HTERT RPE-1 (cell line): ENCODE measurements around the gene THBS1.

ENCODE experiments used
- in situ Hi-C: fragments of 300-500 bp; cut with MboI; formaldehyde crosslinking; loops from 4 replicates; pipeline ENCODE4 v1.14.3; 2020; ENCODE audit warnings: low sequenced_read_pairs

THBS1 gene

DNA sequence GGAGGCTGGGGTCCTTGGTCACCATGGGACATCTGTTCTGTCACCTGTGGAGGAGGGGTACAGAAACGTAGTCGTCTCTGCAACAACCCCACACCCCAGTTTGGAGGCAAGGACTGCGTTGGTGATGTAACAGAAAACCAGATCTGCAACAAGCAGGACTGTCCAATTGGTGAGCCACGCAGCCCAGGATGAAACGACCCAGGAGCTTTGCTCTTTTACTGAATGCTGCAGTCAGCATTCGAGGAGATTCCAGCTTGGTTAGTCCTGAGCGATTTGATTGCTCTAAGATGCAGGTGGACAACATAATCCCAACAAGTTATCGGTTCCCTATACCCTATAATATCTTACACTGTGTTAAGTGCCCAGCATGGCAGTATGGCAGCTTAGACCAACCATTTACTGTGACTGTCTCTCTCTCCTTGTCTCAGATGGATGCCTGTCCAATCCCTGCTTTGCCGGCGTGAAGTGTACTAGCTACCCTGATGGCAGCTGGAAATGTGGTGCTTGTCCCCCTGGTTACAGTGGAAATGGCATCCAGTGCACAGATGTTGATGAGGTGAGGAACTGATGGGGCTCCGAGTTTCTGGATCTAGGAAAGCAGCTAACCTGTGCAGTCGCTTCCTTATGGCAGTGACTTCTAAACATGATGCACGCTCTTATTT lies 7.8 kb downstream of the THBS1 start:
- in situ Hi-C loops = no loop called here

DNA sequence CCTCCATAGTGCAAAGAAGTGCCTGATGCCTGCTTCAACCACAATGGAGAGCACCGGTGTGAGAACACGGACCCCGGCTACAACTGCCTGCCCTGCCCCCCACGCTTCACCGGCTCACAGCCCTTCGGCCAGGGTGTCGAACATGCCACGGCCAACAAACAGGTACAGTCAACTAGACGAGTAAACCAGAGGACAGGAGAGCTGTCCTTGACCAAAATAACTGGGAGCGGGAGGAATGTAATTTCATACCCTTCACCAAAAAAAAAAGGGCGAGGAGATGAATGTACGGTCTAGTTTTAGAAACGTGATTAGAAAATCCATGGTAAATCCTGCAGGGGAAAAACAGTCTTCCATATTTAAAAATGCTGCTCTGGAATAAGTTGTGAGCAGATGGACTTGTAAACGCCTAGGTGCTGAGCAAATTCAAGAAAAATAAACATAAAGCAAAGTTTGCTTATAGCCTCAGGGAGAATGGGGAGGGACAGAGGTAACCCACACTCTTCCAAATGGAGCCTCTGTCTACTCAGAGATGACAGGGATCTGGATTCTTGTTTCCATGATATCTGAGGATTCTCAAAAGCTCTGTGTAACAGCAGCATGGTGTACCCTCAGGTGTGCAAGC lies 8.4 kb downstream of the THBS1 start:
- in situ Hi-C loops = no loop called here

DNA sequence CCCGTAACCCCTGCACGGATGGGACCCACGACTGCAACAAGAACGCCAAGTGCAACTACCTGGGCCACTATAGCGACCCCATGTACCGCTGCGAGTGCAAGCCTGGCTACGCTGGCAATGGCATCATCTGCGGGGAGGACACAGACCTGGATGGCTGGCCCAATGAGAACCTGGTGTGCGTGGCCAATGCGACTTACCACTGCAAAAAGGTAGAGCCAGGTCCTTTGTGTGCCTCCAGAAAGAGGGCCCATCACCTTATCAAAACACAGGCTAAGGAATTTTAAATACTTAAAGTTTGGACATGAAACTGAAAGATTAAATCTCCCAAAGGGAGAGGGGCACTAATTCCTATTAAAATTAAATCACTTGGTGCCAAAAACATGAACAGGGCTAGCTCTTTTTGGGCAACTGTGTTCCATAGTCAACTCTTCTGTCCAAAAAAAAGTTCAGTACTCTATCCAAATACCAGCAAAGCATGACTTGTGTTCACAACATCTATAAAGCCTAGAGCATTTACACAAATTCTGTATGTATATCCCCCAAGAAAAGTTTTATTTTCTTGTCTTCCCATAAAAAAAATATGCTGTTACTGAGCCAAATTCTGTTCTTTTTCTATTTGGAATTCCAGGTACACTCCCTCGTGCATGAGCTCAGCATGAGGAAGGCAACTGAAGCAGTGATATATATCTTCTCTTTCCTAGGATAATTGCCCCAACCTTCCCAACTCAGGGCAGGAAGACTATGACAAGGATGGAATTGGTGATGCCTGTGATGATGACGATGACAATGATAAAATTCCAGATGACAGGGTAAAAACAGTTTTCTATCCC lies 9.2 kb downstream of the THBS1 start:
- in situ Hi-C loops = no loop called here

DNA sequence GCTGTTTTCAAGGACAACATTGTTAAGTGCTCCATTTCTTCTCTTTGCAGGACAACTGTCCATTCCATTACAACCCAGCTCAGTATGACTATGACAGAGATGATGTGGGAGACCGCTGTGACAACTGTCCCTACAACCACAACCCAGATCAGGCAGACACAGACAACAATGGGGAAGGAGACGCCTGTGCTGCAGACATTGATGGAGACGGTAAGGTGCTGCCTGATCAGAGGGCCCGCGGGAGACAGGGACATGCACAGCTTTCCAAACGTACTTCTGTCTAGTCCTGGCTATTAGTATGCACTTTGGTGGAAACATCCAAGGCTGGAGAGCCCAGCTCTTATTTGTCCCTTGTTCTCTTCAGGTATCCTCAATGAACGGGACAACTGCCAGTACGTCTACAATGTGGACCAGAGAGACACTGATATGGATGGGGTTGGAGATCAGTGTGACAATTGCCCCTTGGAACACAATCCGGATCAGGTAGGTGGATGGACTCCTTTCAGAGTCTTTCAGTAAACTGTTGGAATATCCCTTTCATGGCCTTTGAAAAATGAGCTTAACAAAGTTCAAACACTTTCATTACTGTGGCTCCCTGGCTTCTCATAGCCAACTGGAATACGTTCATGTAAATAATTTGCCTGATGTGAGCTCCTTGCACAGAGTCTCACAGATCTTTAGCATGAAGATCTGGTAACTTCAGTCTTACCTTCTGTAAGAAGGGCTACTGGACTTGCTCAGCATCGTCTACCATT lies 10.4 kb downstream of the THBS1 start:
- in situ Hi-C loops = no loop called here

DNA sequence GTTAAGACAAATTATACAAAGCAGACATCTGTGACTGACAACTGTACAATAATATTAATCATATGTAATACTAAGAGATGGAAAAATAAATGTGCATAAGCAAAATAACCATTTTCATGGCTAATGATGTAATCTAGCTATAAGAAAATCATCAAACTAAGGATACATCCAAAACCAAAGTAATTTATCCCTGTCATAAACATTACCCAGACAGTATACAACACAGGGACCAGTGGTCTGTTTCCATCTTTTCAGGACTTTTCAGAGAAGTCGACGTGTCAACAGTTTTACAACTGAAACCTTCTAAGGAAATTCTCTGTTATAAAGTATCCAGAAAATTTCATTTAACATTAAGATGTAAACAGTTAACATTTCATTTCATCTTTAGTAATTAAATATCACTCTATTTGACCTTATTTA lies 11.0 kb downstream of the THBS1 start:
- in situ Hi-C loops = no loop called here

DNA sequence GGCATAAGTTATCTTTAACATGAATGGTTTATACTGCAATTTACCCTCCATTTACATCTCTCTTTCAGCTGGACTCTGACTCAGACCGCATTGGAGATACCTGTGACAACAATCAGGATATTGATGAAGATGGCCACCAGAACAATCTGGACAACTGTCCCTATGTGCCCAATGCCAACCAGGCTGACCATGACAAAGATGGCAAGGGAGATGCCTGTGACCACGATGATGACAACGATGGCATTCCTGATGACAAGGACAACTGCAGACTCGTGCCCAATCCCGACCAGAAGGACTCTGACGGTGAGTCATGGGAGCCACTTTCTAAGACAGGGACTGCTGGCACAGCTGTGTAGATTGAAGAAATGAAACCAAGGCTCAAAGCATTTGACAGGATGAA lies 11.6 kb downstream of the THBS1 start:
- in situ Hi-C loops = no loop called here

DNA sequence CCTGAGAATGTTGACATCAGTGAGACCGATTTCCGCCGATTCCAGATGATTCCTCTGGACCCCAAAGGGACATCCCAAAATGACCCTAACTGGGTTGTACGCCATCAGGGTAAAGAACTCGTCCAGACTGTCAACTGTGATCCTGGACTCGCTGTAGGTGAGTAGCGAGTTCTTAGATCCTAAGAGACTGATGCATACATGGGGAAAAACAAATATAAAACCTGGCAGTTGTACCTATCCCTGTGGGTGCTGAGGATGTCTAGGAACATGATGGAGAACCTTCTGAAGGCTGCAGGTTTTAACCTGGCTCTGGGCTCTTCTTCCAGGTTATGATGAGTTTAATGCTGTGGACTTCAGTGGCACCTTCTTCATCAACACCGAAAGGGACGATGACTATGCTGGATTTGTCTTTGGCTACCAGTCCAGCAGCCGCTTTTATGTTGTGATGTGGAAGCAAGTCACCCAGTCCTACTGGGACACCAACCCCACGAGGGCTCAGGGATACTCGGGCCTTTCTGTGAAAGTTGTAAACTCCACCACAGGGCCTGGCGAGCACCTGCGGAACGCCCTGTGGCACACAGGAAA lies 12.3 kb downstream of the THBS1 start:
- in situ Hi-C loops = no loop called here

DNA sequence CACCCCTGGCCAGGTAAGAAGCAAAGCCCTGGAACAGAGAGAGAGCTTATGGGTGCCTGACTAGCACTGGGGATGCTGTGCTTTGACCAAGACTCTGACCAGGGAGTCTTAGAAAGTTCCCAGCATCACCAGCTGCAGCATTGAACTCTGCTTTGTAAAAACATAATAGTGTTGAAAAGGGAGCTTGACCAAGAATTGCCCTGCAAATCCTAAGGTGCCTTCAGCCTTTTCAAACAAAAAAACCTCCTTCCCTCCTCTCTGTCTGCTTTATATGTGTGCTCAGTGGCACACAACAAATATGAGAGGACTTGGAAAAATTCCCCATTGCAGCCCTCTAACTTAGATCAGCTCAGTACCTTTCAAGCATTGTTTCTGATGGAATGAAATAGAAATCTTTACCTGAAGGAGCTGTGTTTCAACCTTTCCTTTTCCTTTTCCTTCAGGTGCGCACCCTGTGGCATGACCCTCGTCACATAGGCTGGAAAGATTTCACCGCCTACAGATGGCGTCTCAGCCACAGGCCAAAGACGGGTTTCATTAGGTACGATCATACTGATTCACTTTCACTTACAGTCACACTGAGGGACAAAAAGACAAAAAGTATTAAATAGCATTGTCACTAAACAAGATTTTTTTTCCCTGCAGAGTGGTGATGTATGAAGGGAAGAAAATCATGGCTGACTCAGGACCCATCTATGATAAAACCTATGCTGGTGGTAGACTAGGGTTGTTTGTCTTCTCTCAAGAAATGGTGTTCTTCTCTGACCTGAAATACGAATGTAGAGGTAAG lies 13.0 kb downstream of the THBS1 start:
- in situ Hi-C loops = no loop called here

DNA sequence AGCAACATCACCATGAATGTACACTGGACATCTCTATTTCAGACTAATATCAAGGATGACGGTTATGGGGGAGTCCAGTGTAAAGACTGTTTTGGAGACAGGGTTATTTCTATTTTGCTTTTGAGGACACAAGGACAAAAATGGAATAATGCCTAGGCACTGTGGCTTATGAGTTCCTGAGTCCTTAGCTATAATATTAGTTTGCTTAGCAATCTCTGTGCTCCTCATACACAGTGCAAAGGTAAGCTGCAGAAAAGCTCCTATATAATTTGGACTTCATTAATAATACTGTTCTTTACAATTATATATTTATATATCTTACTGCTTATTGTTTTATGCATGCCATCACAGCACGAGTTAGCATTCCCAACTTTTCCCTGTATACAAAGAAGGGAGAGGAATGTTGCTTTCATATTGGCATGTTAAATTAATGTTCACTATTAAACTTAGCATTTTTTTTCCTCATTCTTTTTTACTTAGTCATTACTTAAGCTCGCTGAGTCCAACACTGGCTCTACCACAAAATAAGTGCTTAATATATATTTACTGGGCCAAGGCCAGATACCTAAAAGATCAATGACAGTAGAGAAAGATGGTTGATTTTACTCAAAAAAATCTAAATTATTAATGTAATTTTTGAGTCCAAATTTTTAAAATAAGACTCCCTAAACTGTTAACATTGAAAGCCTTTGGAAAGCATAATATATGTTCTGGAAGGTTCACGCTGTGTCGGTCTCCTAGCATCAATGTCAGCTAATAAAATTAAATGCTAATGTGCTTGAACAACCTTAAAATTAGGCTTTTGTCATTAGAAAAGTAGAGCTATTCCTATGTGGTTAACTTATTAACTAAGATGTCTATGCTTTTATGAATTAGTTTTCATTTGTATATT lies 13.8 kb downstream of the THBS1 start:
- in situ Hi-C loops = no loop called here

DNA sequence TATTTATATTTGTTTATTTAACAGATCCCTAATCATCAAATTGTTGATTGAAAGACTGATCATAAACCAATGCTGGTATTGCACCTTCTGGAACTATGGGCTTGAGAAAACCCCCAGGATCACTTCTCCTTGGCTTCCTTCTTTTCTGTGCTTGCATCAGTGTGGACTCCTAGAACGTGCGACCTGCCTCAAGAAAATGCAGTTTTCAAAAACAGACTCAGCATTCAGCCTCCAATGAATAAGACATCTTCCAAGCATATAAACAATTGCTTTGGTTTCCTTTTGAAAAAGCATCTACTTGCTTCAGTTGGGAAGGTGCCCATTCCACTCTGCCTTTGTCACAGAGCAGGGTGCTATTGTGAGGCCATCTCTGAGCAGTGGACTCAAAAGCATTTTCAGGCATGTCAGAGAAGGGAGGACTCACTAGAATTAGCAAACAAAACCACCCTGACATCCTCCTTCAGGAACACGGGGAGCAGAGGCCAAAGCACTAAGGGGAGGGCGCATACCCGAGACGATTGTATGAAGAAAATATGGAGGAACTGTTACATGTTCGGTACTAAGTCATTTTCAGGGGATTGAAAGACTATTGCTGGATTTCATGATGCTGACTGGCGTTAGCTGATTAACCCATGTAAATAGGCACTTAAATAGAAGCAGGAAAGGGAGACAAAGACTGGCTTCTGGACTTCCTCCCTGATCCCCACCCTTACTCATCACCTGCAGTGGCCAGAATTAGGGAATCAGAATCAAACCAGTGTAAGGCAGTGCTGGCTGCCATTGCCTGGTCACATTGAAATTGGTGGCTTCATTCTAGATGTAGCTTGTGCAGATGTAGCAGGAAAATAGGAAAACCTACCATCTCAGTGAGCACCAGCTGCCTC lies 14.7 kb downstream of the THBS1 start:
- in situ Hi-C loops = no loop called here

DNA sequence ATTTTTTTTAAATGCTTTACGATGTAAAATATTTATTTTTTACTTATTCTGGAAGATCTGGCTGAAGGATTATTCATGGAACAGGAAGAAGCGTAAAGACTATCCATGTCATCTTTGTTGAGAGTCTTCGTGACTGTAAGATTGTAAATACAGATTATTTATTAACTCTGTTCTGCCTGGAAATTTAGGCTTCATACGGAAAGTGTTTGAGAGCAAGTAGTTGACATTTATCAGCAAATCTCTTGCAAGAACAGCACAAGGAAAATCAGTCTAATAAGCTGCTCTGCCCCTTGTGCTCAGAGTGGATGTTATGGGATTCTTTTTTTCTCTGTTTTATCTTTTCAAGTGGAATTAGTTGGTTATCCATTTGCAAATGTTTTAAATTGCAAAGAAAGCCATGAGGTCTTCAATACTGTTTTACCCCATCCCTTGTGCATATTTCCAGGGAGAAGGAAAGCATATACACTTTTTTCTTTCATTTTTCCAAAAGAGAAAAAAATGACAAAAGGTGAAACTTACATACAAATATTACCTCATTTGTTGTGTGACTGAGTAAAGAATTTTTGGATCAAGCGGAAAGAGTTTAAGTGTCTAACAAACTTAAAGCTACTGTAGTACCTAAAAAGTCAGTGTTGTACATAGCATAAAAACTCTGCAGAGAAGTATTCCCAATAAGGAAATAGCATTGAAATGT lies 15.6 kb downstream of the THBS1 start:
- in situ Hi-C loops = no loop called here

DNA sequence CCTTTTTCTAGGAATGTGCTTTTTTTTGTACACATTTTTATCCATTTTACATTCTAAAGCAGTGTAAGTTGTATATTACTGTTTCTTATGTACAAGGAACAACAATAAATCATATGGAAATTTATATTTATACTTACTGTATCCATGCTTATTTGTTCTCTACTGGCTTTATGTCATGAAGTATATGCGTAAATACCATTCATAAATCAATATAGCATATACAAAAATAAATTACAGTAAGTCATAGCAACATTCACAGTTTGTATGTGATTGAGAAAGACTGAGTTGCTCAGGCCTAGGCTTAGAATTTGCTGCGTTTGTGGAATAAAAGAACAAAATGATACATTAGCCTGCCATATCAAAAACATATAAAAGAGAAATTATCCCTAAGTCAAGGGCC lies 16.5 kb downstream of the THBS1 start:
- in situ Hi-C loops = no loop called here

DNA sequence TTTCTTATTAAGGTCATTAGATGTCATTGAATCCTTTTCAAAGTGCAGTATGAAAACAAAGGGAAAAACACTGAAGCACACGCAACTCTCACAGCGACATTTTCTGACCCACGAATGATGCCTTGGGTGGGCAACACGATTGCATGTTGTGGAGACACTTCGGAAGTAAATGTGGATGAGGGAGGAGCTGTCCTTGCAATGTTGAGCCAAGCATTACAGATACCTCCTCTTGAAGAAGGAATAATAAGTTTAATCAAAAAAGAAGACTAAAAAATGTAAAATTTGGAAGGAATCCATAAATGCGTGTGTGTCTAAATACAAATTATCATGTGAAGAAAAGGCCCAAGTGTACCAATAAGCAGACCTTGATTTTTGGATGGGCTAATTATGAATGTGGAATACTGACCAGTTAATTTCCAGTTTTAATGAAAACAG lies 16.9 kb downstream of the THBS1 start:
- in situ Hi-C loops = no loop called here

DNA sequence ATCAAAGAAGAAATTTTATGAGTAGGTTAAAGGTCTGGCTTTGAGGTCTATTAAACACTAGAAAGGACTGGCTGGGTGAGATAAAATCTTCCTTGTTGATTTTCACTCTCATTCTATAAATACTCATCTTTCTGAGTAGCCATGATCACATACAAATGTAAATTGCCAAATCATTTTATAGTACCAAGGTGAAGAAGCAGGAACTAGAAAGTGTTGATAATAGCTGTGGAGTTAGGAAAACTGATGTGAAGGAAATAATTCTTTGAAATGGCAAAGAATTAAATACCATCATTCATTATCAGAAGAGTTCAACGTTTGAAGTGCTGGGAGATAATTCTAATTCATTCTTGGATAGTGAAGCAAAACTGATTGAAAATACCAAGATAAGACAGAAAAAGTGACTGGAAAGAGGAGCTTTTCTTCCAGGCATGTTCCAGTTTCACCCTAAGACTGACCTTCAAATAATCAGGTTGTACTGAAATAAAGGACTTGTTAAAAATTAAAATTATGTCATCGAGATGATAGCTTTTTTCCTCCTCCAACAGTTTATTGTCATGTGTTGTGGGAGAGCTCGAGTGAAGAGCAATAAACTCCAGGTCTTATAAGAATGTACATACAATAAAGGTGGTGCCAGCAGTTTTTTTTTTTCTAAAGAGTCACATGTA lies 17.4 kb downstream of the THBS1 start:
- in situ Hi-C loops = no loop called here

DNA sequence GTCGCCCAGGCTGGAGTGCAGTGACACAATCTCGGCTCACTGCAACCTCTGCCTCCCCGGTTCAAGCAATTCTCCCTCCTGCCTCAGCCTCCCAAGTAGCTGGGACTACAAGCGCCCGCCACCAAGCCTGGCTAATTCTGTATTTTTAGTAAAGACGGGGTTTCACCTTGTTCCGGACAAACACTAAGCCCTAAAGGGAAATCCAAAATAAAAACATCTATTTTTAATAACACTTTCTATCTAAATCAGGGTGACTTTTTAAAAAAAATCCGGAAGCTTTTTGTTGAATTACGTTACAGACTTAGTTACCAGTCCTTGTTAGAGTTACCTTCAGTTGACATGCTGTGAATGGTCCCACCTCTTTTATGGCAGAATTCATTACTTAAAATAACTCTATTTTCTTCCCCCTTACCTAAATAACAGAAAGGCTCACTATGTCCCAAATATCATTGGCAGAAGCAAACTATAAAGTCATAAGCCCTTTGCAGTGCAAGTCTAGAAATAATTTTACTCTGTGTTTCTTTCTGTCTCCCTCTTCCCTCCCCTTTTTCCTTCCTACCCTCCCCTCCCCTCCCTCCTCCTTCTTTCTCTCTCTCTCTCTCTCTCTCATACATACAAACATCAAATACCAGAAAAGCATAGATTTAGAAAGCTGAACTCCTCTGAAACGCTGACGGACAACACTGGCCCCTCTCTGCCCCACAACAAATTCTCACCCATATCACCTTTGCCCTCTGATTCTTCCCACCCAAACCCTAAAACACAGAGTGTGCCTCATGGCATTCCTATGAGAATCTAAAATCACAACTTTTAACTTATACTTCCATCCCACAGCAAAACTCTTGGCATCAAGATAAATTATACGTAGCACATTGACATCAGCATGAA lies 18.3 kb downstream of the THBS1 start:
- in situ Hi-C loops = no loop called here

DNA sequence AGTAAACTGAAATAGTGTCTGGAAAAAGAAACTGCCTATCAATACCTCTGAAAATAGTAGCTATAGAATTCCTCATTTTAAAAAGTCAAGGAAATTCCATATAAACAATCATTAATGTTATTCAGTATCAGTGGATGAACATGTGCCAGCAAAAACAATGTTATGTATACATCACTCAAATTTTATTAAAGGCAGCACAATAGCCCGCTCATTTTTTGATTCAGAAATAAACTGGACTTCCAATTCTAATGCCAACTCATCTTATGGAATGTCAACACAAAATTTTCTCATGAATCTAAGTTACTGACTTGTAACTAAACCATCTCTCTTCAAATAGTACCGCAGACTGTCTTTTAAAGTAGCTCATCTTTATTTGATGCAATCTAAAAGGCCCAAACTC lies 19.0 kb downstream of the THBS1 start:
- in situ Hi-C loops = no loop called here
